ENCODE measurements around the gene ULK1.
A peak's percentile ranks its signal among the peaks of the same experiment; 100 is the strongest.

Gene ULK1

GRCh38 chr12:131892711-131893604 lies 1.5 kb upstream of the ULK1 start:
- no peak for DNase-seq (ENCODE audit: low read depth in 2 of 2)

- DNase-seq (ENCODE audit: low read depth in 2 of 2), result no peak
These were observed 663 bp upstream of the ULK1 start for GRCh38 chr12:131893605-131894312.

GRCh38 chr12:131894981-131895639 lies 688 bp downstream of the ULK1 start:
- no peak for DNase-seq (ENCODE audit: low read depth in 2 of 2)

GRCh38 chr12:131895640-131896079 lies 1.2 kb downstream of the ULK1 start:
- DNase-seq (ENCODE audit: low read depth in 2 of 2), result no peak

- DNase-seq (ENCODE audit: low read depth in 2 of 2), result peak; percentile 20 to 45
These were observed 1.8 kb downstream of the ULK1 start for GRCh38 chr12:131896080-131896810.

- no peak for DNase-seq (ENCODE audit: low read depth in 2 of 2)
These were observed 2.4 kb downstream of the ULK1 start for GRCh38 chr12:131896811-131897270.

- no peak for DNase-seq (ENCODE audit: low read depth in 2 of 2)
These were observed 2.9 kb downstream of the ULK1 start for GRCh38 chr12:131897276-131897675.

- DNase-seq (ENCODE audit: low read depth in 2 of 2), result no peak
These were observed 3.5 kb downstream of the ULK1 start for GRCh38 chr12:131897875-131898274.

- DNase-seq (ENCODE audit: low read depth in 2 of 2), result no peak
These were observed 6.0 kb downstream of the ULK1 start for GRCh38 chr12:131900397-131900796.

- DNase-seq (ENCODE audit: low read depth in 2 of 2), result no peak
These were observed 7.3 kb downstream of the ULK1 start for GRCh38 chr12:131901431-131902331.

- DNase-seq (ENCODE audit: low read depth in 2 of 2), result no peak
These were observed 8.2 kb downstream of the ULK1 start for GRCh38 chr12:131902332-131903241.

- no peak for DNase-seq (ENCODE audit: low read depth in 2 of 2)
These were observed 9.1 kb downstream of the ULK1 start for GRCh38 chr12:131903270-131904255.

- no peak for DNase-seq (ENCODE audit: low read depth in 2 of 2)
These were observed 9.9 kb downstream of the ULK1 start for GRCh38 chr12:131904346-131904745.

GRCh38 chr12:131905081-131905629 lies 10.7 kb downstream of the ULK1 start:
- no peak for DNase-seq (ENCODE audit: low read depth in 2 of 2)

- no peak for DNase-seq (ENCODE audit: low read depth in 2 of 2)
These were observed 11.2 kb downstream of the ULK1 start for GRCh38 chr12:131905630-131906091.

- no peak for DNase-seq (ENCODE audit: low read depth in 2 of 2)
These were observed 13.1 kb downstream of the ULK1 start for GRCh38 chr12:131907379-131908091.
